Stimulated activated CD4-positive, alpha-beta T cell treated with anti-CD3 and anti-CD28 coated beads, Interleukin-4, amount 100 ng/mL, for 1 hour (primary cell): ENCODE results near the gene SHC4.
"Not testable (repeated sequence)": the region's sequence is repeated elsewhere in the genome, so short reads cannot be mapped to it uniquely, and the experiment has no call there.

Experiments
- DNase-seq: peaks from one replicate; pipeline ENCODE4 v3.0.0-alpha.2; 2020

Gene SHC4, protein sequence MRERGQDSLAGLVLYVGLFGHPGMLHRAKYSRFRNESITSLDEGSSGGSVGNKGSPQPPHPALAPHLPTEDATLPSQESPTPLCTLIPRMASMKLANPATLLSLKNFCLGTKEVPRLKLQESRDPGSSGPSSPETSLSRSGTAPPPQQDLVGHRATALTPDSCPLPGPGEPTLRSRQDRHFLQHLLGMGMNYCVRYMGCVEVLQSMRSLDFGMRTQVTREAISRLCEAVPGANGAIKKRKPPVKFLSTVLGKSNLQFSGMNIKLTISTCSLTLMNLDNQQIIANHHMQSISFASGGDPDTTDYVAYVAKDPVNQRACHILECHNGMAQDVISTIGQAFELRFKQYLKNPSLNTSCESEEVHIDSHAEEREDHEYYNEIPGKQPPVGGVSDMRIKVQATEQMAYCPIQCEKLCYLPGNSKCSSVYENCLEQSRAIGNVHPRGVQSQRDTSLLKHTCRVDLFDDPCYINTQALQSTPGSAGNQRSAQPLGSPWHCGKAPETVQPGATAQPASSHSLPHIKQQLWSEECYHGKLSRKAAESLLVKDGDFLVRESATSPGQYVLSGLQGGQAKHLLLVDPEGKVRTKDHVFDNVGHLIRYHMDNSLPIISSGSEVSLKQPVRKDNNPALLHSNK

DNA sequence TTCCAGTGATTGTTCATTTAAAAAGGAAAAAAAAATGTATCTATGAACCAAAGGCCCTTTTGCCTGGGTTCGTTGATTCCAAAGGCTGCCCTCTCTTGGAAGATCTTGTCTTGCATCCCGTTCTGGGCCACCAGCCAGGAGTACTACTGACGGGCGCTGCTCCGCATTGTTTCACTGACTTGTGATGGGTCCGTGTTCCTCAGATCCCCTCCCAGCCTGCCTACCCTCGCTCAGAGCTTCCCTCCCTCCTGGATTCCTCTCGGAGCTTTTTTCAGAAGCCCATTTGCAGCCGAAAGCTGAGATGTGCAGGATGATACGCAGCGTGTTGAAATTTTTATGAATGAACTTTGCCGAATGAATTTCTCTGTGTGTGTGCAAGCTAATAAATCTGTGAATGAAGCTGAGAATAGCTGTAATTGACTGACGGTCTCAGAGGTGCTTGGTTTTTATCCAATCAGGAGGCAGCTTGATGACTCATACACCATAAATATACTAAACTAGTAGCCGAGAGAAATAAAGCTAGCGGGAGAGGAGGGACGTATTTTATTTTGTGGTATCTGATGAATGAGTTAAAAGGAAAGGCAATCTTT lies at the start of gene SHC4:
Gene SHC4, minus strand, starts transcription at position 396 of the 590 bp plus-strand sequence. CDS start 904 bp downstream, outside the sequence.
- no peak for DNase-seq

GRCh38 chr15:48999314-48999713 lies 35.6 kb upstream of the SHC4 start:
- no peak for DNase-seq

- DNase-seq = no peak
These were observed 32.6 kb upstream of the SHC4 start for GRCh38 chr15:48996276-48996675.

GRCh38 chr15:48993380-48993779 lies 29.7 kb upstream of the SHC4 start:
- DNase-seq = no peak

DNA sequence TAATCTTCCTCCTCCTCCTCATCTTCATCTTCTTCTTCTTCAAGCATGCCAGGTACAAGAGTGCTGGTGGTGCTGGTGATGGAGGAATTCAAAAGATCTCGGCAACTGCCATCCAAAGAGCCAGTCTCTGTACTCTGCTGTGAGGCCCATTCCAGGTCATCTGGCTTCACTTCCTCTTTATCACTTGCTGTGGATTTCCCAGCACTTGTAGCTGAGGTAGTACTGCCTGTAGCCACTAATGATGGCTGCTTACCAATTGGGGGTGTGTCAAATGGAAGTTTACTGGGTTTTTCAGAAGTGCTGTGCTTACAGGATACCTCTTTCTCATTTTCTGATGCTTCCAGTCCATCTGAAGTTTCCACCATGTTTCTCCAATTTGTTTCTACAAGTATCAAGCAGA lies 28.8 kb upstream of the SHC4 start:
- DNase-seq = no peak

DNA sequence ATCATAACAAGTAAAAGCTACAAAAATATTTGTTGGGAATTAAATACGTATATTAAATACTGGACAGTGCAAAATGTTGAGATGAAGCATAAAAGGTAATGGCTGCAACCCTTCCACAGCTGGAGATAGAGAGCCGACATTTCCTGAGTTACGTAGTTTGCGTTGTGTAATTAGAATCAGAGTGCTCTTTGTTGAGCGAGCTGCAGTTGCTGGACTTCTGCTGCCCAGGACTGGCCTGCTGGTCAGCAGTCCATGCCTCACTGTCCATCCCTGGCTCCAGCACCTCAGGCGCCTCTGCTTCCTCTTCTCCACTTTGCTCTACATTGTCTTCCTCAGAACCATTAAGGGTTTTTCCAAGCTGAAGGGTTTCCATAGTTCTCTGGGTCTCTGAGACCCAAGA lies 28.4 kb upstream of the SHC4 start:
- DNase-seq = no peak

GRCh38 chr15:48989170-48989569 lies 25.5 kb upstream of the SHC4 start:
- DNase-seq = no peak

DNA sequence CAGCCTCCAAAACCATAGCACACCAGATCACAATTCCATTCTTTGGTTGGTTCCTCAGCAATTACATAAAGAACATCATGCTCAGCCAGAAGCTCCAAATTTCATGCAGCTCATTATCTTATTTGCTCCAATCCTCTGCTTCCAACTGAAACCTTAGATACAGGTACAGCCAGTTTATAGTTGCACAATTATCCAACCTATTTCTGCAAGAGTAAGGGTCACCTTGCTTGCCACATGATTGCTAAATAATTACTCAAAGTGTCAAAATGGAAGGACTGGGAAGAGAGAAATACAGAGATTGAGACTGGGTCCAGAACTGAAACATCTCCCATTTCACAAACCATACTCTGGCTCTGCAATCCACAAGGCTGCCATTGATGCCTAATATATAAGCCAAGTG lies 23.4 kb upstream of the SHC4 start:
- no peak for DNase-seq

- DNase-seq = no peak
These were observed 22.5 kb upstream of the SHC4 start for GRCh38 chr15:48986240-48986639.

GRCh38 chr15:48985516-48985915 lies 21.8 kb upstream of the SHC4 start:
- DNase-seq = no peak

GRCh38 chr15:48984811-48985352 lies 21.2 kb upstream of the SHC4 start:
- DNase-seq = no peak

DNA sequence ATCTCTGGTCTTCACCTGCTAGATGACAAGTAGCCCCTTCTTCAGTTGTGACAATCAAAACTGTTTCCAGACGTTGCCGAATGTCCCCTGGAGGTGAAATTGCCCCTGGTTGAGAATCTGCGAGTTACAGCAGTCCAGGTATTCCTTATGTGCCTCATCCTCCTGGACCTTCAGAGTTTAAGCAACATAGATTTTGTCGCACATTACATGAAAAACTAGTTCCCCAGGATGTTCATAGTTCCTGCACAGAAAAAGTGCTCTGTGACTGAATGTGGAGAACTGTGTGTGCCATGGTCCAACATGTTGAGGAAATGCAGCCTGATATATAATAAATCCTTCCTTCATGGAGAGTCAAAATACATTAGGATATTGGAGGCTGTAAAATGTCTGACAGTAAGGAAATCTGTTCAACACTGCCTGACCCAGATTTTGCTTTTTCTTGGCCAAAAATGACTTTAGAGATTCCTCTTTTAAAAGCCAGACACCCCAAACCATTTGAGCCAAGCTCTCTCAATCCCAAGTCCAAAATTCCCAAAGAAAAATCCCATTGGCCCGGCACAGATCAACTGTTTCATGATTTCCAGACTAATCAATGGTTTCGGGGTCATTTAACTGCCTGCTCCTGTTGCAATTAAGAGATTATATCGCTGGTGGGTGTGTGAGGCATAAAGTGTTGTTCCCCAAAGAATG lies 20.4 kb upstream of the SHC4 start:
- DNase-seq = no peak

DNA sequence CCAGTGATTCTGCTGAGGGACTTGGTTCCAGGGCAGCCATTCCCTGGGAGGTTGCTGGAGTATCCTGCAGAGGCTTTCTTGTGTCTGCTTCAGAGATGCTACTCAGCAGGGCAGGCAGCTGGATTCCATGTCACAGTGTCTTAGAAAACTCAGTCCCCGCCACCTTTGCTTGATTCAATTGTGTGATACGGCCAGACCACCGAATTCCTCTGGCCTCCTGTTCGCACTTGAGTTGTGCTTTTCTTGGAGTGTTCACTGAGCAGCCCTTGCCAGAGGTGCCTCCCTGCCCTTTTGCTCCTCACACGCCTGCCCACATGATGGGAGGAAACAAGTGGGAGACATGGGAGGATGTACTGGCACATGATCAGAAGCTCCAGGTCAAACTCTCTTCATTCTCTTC lies 19.6 kb upstream of the SHC4 start:
- no peak for DNase-seq

DNA sequence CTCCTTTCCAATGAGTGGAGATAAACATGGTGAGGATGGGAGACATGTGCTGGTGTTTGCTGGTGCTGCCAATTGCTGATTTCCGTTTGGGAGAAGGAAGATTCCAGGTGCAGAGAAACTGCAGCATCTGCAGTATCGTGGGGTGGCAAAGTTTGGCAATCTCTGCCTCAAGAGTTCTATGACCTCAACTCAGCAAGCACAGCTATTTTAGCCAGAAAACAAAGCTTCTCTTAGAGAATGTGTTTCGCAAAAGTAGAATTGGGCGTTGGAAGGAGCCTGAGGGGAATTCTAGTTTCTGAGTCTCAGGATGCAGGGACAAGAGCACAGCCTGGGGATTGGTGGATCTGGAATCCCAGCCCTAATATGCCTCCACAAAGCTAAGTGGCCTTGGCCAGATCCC lies 18.2 kb upstream of the SHC4 start:
- no peak for DNase-seq

DNA sequence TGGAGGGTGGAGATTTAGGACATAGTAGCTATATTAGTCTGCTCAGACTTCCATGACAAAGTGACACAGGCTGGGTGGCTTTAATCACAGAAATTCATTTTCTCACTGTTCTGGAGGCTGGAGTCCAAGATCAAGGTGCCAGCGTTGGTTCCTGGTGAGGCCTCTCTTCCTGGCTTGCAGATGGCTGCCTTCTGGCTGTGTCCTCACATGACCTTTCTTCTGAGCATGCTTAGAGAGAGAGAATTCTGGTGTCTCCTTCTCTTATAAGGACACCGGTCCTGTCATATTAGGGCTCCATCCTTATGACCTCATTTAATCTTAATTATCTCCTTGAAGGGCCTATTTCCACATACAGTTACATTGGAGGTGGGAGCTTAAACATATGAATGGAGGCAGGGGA lies 14.9 kb upstream of the SHC4 start:
- DNase-seq = no peak

- no peak for DNase-seq
These were observed 12.8 kb upstream of the SHC4 start for GRCh38 chr15:48976444-48977088.

GRCh38 chr15:48975472-48976419 lies 12.0 kb upstream of the SHC4 start:
- DNase-seq = peak; percentile 77

DNA sequence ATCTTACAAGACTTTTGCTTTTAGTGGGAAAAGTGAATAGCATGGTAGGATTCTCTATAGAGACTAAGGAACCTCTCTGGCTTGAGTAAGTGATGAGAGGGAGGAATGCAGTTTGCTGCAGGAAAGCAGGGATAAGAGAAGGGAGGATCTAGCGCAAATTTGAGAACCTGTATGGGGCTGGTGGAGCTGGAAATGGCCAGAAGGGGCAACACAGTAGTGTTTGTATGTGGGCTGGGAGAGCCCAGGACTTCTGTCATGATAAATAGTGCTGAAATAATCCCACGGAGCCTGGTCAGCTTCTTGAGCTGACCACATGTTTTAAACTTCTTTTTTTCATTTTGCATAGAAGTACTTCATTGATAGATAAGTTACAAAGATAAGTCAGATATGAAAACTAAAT lies 11.2 kb upstream of the SHC4 start:
- DNase-seq = no peak

DNA sequence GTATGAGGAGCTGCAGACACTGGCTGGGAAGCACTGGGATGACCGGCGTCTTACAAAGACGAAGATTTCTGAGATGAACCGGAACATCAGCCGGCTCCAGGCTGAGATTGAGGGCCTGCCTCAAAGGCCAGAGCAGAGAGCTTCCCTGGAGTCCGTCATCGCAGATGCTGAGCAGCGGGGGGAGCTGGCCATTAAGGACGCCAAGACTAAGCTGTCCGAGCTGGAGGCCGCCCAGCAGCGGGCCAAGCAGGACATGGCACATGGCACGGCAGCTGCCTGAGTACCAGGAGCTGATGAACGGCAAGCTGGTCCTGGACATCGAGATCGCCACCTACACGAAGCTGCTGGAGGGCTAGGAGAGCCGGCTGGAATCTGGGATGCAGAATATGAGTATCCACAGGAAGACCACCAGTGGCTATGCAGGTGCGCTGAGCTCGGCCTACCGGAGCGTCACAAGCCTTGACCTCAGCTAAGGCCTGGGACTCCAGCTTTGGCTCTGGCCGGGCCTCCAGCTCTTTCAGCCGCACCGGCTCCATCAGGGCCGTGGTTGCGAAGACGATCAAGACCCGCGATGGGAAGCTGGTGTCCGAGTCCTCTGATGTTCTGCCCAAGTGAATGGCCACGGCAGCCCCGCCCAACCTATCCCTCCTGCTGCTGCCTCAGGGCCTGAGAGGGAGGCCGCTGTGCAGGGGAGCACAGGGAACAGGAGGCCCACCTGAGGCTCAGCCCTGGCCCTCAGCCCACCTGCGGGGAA lies 9.2 kb upstream of the SHC4 start:
- no peak for DNase-seq

DNA sequence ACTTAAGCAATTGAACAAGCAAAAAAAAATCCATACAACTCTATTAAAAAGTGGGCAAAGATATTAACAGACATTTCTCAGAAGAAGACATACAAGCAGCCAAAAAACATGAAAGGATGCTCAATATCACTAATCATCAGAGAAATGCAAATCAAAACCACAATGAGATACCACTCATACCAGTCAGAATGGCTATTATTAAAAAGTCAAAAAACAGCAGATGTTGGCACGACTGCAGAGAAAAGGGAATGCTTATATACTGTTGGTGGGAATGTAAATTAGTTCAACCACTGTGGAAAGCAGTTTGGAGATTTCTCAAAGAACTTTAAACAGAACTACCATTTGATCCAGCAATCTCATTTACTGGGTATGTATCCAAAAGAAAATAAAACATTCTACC lies 7.2 kb upstream of the SHC4 start:
- not testable (repeated sequence) for DNase-seq

- DNase-seq = no peak
These were observed 4.3 kb upstream of the SHC4 start for GRCh38 chr15:48968066-48968465.
